Activated CD4-positive, alpha-beta T cell treated with anti-CD3 and anti-CD28 coated beads, Interleukin-10, Interleukin-2, amounts not matched to agents 100 ng/mL and 50 ng/mL, durations not matched to agents 16 hours and 8 hours (primary cell): ENCODE data around the gene HCAR3.

Experiments
- DNase-seq: peaks from one replicate; pipeline ENCODE4 v3.0.0-alpha.2; 2020

HCAR3 gene

GRCh38 chr12:122668268-122668667 lies 48.3 kb downstream of the HCAR3 start:
- no peak for DNase-seq

GRCh38 chr12:122665759-122666158 lies 50.9 kb downstream of the HCAR3 start:
- no peak for DNase-seq

GRCh38 chr12:122665349-122665748 lies 51.3 kb downstream of the HCAR3 start:
- DNase-seq = no peak
